NCI-H2227 (cell line): ENCODE results near the gene COTL1.

ENCODE experiments used
- DNase-seq: peaks from one replicate; lab custom pipeline; 2025; ENCODE audit not compliant: unreplicated experiment; lab: John Stamatoyannopoulos, UW

COTL1 gene

GRCh38 chr16:84597931-84598351 is 19.9 kb downstream of the COTL1 start:
- no peak for DNase-seq

- no peak for DNase-seq
These were observed 20.4 kb downstream of the COTL1 start for GRCh38 chr16:84597528-84597896.

GRCh38 chr16:84596801-84597527 is 20.9 kb downstream of the COTL1 start:
- no peak for DNase-seq

- no peak for DNase-seq
These were observed 21.7 kb downstream of the COTL1 start for GRCh38 chr16:84596161-84596560.

GRCh38 chr16:84595052-84595481 is 22.8 kb downstream of the COTL1 start:
- no peak for DNase-seq

GRCh38 chr16:84594725-84595038 is 23.2 kb downstream of the COTL1 start:
- peak; percentile 81 for DNase-seq

- DNase-seq, result peak; percentile 86
These were observed 23.8 kb downstream of the COTL1 start for GRCh38 chr16:84593825-84594724.

- DNase-seq, result no peak
These were observed 25.2 kb downstream of the COTL1 start for GRCh38 chr16:84592718-84593117.

GRCh38 chr16:84589975-84590719 is 27.7 kb downstream of the COTL1 start:
- no peak for DNase-seq

- no peak for DNase-seq
These were observed 28.9 kb downstream of the COTL1 start for GRCh38 chr16:84588991-84589390.

- DNase-seq, result peak; percentile 83
These were observed 32.0 kb downstream of the COTL1 start for GRCh38 chr16:84585886-84586285.

- peak; percentile 35 for DNase-seq
These were observed 32.4 kb downstream of the COTL1 start for GRCh38 chr16:84585467-84585866.

GRCh38 chr16:84584678-84585077 is 33.2 kb downstream of the COTL1 start:
- DNase-seq, result no peak

- no peak for DNase-seq
These were observed 33.9 kb downstream of the COTL1 start for GRCh38 chr16:84583995-84584394.

- no peak for DNase-seq
These were observed 34.8 kb downstream of the COTL1 start for GRCh38 chr16:84582958-84583516.

- DNase-seq, result no peak
These were observed 36.7 kb downstream of the COTL1 start for GRCh38 chr16:84581158-84581557.

- no peak for DNase-seq
These were observed 37.9 kb downstream of the COTL1 start for GRCh38 chr16:84579936-84580335.

GRCh38 chr16:84578538-84579126 is 39.2 kb downstream of the COTL1 start:
- DNase-seq, result no peak

GRCh38 chr16:84577034-84577803 is 40.7 kb downstream of the COTL1 start:
- DNase-seq, result no peak

- no peak for DNase-seq
These were observed 42.0 kb downstream of the COTL1 start for GRCh38 chr16:84575914-84576313.
